GM10248 (cell line): ENCODE measurements around the gene RSPH9.

Experiments used
- CTCF ChIA-PET: fragments of 300-600 bp; sonication (Branson Sonifier 250); formaldehyde crosslinking; extraction: SDS; loops from one replicate; lab custom pipeline; 2021; ENCODE audit warnings: antibody characterized with exemption; lab: Yijun Ruan, JAX
- POLR2A ChIA-PET: fragments of 350-650 bp; sonication (Branson Sonifier 250); formaldehyde crosslinking; extraction: SDS; loops from one replicate; lab custom pipeline; 2020; ENCODE audit warnings: antibody characterized with exemption; lab: Yijun Ruan, JAX
- DNase-seq: peaks from one replicate; pipeline ENCODE4 v3.0.0; 2012; ENCODE audit errors: extremely low spot score
- CTCF ChIP-seq: IDR thresholded peaks from 2 replicates; pipeline ENCODE4 v1.5.1; 2012; ENCODE audit warnings: mild to moderate bottlenecking, low read depth; ENCODE audit errors: extremely low read depth, missing control alignments, control extremely low read depth

The RSPH9 gene

GRCh38 chr6:43705996-43706395 is 61.2 kb downstream of the RSPH9 start:
- POLR2A ChIA-PET: interaction anchor here (0.6 to 1.9 kb wide), 2 partner anchors 9 to 59 kb away, joined by 3 to 7 read pairs; no protein-coding TSS in a partner anchor
- CTCF ChIA-PET: interaction anchor here (0.7 to 4.4 kb wide), 9 partner anchors 8 to 373 kb away, joined by 3 to 21 read pairs (median 3); no protein-coding TSS in a partner anchor
- TF ChIP-seq CTCF: no peak
- no peak for DNase-seq

GRCh38 chr6:43706788-43707187 is 62.0 kb downstream of the RSPH9 start:
- TF ChIP-seq CTCF: no peak
- ChIA-PET POLR2A (no interaction called here), CTCF (interaction anchor here (1.2 to 4.4 kb wide), 2 partner anchors 28 to 40 kb away, joined by 3 to 21 read pairs; no protein-coding TSS in a partner anchor)

GRCh38 chr6:43707269-43707668 is 62.4 kb downstream of the RSPH9 start:
- POLR2A ChIA-PET: no interaction called here
- no peak for TF ChIP-seq CTCF
- CTCF ChIA-PET: interaction anchor here (1.2 kb wide), 1 partner anchor 29 kb away, joined by 3 read pairs; no protein-coding TSS in a partner anchor
- DNase-seq: no peak

More at GRCh38 chr6:43706788-43707187, 62.0 kb downstream of the RSPH9 start:
- no peak for DNase-seq

GRCh38 chr6:43707767-43708166 is 62.9 kb downstream of the RSPH9 start:
- CTCF ChIA-PET: interaction anchor here (2.1 kb wide), 1 partner anchor 17 kb away, joined by 7 read pairs; no protein-coding TSS in a partner anchor
- TF ChIP-seq CTCF: no peak
- DNase-seq: no peak
- POLR2A ChIA-PET: no interaction called here

GRCh38 chr6:43708860-43709653 is 64.2 kb downstream of the RSPH9 start:
- no peak for DNase-seq
- ChIA-PET CTCF (interaction anchor here (0.9 to 2.1 kb wide), 7 partner anchors 10 to 370 kb away, joined by 3 to 7 read pairs (median 6); partner anchors contain the start of gene VEGFA), POLR2A (no interaction called here)
- no peak for TF ChIP-seq CTCF

GRCh38 chr6:43709654-43710303 is 64.9 kb downstream of the RSPH9 start:
- TF ChIP-seq CTCF: no peak
- ChIA-PET CTCF (interaction anchor here (1.3 to 2.1 kb wide), 5 partner anchors 11 to 369 kb away, joined by 3 to 7 read pairs (median 7); partner anchors contain the start of gene VEGFA), POLR2A (no interaction called here)
- DNase-seq: no peak
